ENCODE data around the gene KCNT1.

The KCNT1 gene

DNA sequence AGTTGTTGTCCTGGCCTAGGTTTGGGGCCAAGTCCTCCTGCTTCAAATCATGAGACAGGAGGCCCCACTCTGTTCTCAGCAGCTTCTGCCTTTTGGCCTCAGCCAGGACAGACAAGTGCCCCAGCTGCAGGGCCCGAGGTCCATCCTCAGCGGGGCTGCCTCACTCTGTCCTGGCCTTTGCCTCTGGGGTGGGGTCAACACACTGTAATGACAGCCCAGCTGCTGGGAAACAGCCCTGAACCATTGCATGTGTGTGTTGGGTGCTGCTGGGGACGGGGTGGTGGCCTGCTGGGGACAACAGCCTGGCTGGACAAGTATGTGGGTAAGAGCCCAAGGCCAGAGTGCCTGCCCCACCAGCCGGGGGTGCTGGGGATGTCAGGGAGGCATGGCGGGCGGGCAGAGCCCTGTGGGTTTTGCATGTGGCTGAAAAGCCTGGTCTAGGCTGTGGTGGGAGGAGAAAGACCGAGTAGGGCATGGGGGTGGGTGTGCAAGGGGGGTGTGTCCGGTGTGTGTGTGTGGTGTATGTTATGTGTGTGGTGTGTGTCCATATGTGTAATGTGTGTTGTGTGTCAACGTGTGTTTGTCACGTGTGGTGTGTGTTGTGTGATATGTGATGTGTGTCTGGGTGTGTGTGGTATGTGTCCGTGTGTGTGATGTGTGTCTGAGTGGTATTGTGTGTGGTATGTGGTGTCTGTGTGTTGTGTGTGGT is 71.7 kb downstream of the KCNT1 start:
- Histone ChIP-seq H3K27me3 (ENCODE audit: control insufficient read depth, low read length) (no peaks in the 10 kb centered on the region), H4K20me1 (ENCODE audit: control insufficient read depth, insufficient read depth, low read depth, low read length) (no peaks in the 10 kb centered on the region), H3K36me3 (ENCODE audit: control insufficient read depth, low read length) (no peaks in the 10 kb centered on the region), H3K4me3 (ENCODE audit: low read length) (no peak overlapping the region), H3K4me1 (ENCODE audit: control insufficient read depth, low read length) (no peaks in the 10 kb centered on the region), H3F3A (ENCODE audit: control insufficient read depth, insufficient read depth) (no peaks in the 10 kb centered on the region), H3K27ac (ENCODE audit: low read depth, low read length) (no peak overlapping the region), H3K9me2 (replicated peaks; ENCODE audit: control insufficient read depth, low read length) (no peaks in the 10 kb centered on the region), H3K4me2 (ENCODE audit: low read length) (no peak overlapping the region), H3K9me3 (ENCODE audit: control insufficient read depth, insufficient read depth, low read length) (no peaks in the 10 kb centered on the region), H3K79me2 (ENCODE audit: control insufficient read depth, low read length) (no peaks in the 10 kb centered on the region)
- no peak for TF ChIP-seq EZH2phosphoT487 (IDR thresholded peaks at IDR 0.05; ENCODE audit: borderline replicate concordance, low read length)
- TF ChIP-seq, protein P1, sequence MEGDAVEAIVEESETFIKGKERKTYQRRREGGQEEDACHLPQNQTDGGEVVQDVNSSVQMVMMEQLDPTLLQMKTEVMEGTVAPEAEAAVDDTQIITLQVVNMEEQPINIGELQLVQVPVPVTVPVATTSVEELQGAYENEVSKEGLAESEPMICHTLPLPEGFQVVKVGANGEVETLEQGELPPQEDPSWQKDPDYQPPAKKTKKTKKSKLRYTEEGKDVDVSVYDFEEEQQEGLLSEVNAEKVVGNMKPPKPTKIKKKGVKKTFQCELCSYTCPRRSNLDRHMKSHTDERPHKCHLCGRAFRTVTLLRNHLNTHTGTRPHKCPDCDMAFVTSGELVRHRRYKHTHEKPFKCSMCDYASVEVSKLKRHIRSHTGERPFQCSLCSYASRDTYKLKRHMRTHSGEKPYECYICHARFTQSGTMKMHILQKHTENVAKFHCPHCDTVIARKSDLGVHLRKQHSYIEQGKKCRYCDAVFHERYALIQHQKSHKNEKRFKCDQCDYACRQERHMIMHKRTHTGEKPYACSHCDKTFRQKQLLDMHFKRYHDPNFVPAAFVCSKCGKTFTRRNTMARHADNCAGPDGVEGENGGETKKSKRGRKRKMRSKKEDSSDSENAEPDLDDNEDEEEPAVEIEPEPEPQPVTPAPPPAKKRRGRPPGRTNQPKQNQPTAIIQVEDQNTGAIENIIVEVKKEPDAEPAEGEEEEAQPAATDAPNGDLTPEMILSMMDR (IDR thresholded peaks at IDR 0.05; ENCODE audit: low read depth, low read length, poor library complexity, severe bottlenecking): no peak

DNA sequence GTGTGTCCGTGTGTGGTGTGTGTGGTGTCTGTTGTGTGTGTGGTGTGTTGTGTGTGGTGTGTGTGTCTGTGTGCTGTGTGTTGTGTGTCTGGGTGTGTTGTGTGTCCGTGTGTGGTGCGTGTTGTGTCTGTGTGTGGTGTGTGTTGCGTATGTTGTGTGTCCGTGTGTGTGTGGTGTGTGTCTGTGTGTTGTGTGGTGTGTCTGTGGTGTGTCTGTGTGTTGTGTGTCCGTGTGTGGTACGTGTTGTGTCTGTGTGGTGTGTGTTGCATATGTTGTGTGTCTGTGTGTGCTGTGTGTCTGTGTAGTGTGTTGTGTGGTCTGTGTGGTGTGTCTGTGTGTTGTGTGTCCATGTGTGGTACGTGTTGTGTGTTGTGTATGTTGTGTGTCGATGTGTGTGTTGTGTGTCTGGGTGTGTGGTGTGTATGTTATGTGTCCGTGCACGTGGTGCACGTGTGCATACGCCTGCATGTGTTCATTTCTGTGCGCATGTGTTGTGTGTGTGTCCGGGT is 72.3 kb downstream of the KCNT1 start:
- TF ChIP-seq, protein P1 (IDR thresholded peaks at IDR 0.05; ENCODE audit: low read depth, low read length, poor library complexity, severe bottlenecking): no peak
- TF ChIP-seq EZH2phosphoT487 (IDR thresholded peaks at IDR 0.05; ENCODE audit: borderline replicate concordance, low read length): no peak
- H3K9me2 ChIP-seq (replicated peaks; ENCODE audit: control insufficient read depth, low read length): no peaks in the 10 kb centered on the region
- H3F3A ChIP-seq (ENCODE audit: control insufficient read depth, insufficient read depth): no peaks in the 10 kb centered on the region
- no peak overlapping the region for H3K27ac ChIP-seq (ENCODE audit: low read depth, low read length)
- no peaks in the 10 kb centered on the region for H3K9me3 ChIP-seq (ENCODE audit: control insufficient read depth, insufficient read depth, low read length)
- no peaks in the 10 kb centered on the region for H3K36me3 ChIP-seq (ENCODE audit: control insufficient read depth, low read length)
- H3K4me1 ChIP-seq (ENCODE audit: control insufficient read depth, low read length): no peaks in the 10 kb centered on the region
- no peak overlapping the region for H3K4me3 ChIP-seq (ENCODE audit: low read length)
- no peaks in the 10 kb centered on the region for H4K20me1 ChIP-seq (ENCODE audit: control insufficient read depth, insufficient read depth, low read depth, low read length)
- no peak overlapping the region for H3K4me2 ChIP-seq (ENCODE audit: low read length)
- H3K27me3 ChIP-seq (ENCODE audit: control insufficient read depth, low read length): no peaks in the 10 kb centered on the region
- no peaks in the 10 kb centered on the region for H3K79me2 ChIP-seq (ENCODE audit: control insufficient read depth, low read length)

DNA sequence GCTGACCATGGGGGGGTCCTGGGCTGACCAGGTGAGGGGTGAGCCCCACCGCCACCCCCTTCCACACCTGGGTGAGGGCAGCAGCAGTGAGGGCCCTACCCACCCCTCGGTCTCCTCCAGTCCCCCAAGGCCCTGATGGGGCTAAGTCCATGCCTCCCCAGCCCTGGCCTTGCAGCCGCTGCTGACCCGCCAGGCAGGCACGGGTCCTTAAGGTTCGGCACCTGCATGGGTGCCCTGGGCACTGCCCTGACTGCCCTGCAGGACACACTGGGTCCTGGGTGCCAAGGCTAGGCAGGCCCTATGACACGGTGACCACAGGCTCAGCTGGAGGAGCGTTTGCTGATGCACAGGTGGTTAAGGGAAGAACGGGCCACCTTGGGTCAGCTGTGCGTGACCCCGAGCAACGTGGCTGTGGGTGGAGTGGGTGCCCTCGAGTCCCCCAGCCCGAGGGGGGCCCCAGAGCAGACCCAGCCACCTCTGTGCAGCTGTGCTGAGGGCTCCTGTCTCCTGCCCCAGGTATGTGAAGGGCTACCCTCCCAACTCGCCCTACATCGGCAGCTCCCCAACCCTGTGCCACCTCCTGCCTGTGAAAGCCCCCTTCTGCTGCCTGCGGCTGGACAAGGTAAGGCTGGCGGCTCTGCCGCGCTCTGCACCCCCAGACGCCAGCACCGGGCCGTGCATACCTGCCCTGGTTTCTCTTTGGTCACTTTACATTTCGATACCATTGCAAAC is 73.0 kb downstream of the KCNT1 start:
- TF ChIP-seq, protein P1 (IDR thresholded peaks at IDR 0.05; ENCODE audit: low read depth, low read length, poor library complexity, severe bottlenecking): no peak
- no peak for TF ChIP-seq EZH2phosphoT487 (IDR thresholded peaks at IDR 0.05; ENCODE audit: borderline replicate concordance, low read length)
- no peak overlapping the region for H3K27ac ChIP-seq (ENCODE audit: low read depth, low read length)
- H3K27me3 ChIP-seq (ENCODE audit: control insufficient read depth, low read length): no peaks in the 10 kb centered on the region
- no peaks in the 10 kb centered on the region for H3K79me2 ChIP-seq (ENCODE audit: control insufficient read depth, low read length)
- H3F3A ChIP-seq (ENCODE audit: control insufficient read depth, insufficient read depth): no peaks in the 10 kb centered on the region
- no peak overlapping the region for H3K4me2 ChIP-seq (ENCODE audit: low read length)
- H3K36me3 ChIP-seq (ENCODE audit: control insufficient read depth, low read length): no peaks in the 10 kb centered on the region
- no peaks in the 10 kb centered on the region for H4K20me1 ChIP-seq (ENCODE audit: control insufficient read depth, insufficient read depth, low read depth, low read length)
- no peaks in the 10 kb centered on the region for H3K4me1 ChIP-seq (ENCODE audit: control insufficient read depth, low read length)
- no peaks in the 10 kb centered on the region for H3K9me3 ChIP-seq (ENCODE audit: control insufficient read depth, insufficient read depth, low read length)
- no peaks in the 10 kb centered on the region for H3K9me2 ChIP-seq (replicated peaks; ENCODE audit: control insufficient read depth, low read length)
- no peak overlapping the region for H3K4me3 ChIP-seq (ENCODE audit: low read length)

Data from DOHH2 (cell line).